Gastroesophageal sphincter (tissue), 3 donors: ENCODE data around the gene HSP90B1.

ENCODE experiments used
- EP300 ChIP-seq: sonication (generic); formaldehyde crosslinking; IDR thresholded peaks from one replicate; pipeline ENCODE4 v1.6.1; 2017; ENCODE audit warnings: antibody characterized with exemption, mild to moderate bottlenecking
- POLR2A ChIP-seq, 2 donors: fragments of 450-650 bp; IDR thresholded peaks; one replicate each; pipeline ENCODE4 v1.6.1; 2017; ENCODE audit warnings: antibody characterized with exemption in 2 of 2, mild to moderate bottlenecking in 2 of 2, moderate library complexity in 1 of 2
- POLR2AphosphoS5 ChIP-seq: sonication (generic); formaldehyde crosslinking; IDR thresholded peaks from one replicate; pipeline ENCODE4 v1.6.1; 2017; ENCODE audit warnings: antibody characterized with exemption
- TF ChIP-seq, protein P1 (sequence below), 4 experiments: fragments of 200-600 bp in 2 of 4; fragments of 450-650 bp in 2 of 4; sonication (generic) in 1 of 4; IDR thresholded peaks; one replicate each; pipeline ENCODE4 v1.5.1; 2017 to 2019; ENCODE audit warnings: antibody characterized with exemption in 4 of 4, mild to moderate bottlenecking in 2 of 4, moderate library complexity in 2 of 4

DNA sequence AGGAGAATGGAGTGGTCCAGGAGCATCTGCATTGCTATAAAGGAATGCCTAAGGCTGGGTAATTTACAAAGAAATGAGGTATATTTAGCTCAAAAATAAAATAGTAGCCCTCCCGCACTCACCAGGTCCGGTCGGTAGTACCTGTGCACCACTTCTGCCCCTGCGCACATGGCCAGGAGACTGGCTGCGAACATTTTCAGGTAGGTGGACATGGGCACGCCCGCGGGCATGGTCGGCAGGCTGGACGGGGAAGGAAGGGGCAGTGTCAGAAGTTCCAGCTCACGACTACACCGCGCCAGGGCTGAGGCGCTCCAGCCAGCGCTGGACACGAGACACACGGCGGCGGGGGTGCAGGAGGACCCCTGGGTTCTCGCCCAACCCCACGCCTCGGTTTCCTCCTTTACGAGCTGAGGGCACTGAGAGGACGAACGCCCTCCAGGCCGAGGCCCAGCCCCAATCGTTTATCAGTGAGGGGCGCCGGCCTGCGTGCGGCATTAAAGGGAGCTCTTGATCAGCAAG lies 26.4 kb downstream of the HSP90B1 start:
- TF ChIP-seq POLR2A (IDR thresholded peaks at IDR 0.05) (no peak), EP300 (no peak), POLR2AphosphoS5 (no peak)
- TF ChIP-seq, protein P1, sequence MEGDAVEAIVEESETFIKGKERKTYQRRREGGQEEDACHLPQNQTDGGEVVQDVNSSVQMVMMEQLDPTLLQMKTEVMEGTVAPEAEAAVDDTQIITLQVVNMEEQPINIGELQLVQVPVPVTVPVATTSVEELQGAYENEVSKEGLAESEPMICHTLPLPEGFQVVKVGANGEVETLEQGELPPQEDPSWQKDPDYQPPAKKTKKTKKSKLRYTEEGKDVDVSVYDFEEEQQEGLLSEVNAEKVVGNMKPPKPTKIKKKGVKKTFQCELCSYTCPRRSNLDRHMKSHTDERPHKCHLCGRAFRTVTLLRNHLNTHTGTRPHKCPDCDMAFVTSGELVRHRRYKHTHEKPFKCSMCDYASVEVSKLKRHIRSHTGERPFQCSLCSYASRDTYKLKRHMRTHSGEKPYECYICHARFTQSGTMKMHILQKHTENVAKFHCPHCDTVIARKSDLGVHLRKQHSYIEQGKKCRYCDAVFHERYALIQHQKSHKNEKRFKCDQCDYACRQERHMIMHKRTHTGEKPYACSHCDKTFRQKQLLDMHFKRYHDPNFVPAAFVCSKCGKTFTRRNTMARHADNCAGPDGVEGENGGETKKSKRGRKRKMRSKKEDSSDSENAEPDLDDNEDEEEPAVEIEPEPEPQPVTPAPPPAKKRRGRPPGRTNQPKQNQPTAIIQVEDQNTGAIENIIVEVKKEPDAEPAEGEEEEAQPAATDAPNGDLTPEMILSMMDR (IDR thresholded peaks at IDR 0.05) = no peak
